Loucy (cell line): ENCODE results near the gene IGFN1.
"Not testable (repeated sequence)": the region's sequence is repeated elsewhere in the genome, so short reads cannot be mapped to it uniquely, and the experiment has no call there.

Experiments
- H2AFZ ChIP-seq: fragments of 200-600 bp; sonication (generic); 2 replicates; pipeline ENCODE4 v1.6.0; 2016; ENCODE audit warnings: antibody characterized with exemption, mild to moderate bottlenecking, low read length, moderate library complexity
- H3F3A ChIP-seq: fragments of 200-600 bp; 2 replicates; pipeline ENCODE4 v1.6.0; 2016; ENCODE audit warnings: antibody characterized with exemption, low read depth, mild to moderate bottlenecking
- H3K27me3 ChIP-seq: fragments of 200-600 bp; sonication (generic); 2 replicates; pipeline ENCODE4 v1.6.1; 2014; ENCODE audit warnings: low read length, mild to moderate bottlenecking; ENCODE audit not compliant: insufficient read depth, poor library complexity, severe bottlenecking
- H3K36me3 ChIP-seq: fragments of 200-600 bp; sonication (generic); 2 replicates; pipeline ENCODE4 v1.6.1; 2016; ENCODE audit warnings: low read length; ENCODE audit not compliant: insufficient read depth
- H3K4me1 ChIP-seq: fragments of 200-600 bp; sonication (generic); 2 replicates; pipeline ENCODE4 v1.5.1; 2014; ENCODE audit warnings: low read length, mild to moderate bottlenecking; ENCODE audit not compliant: insufficient read depth, poor library complexity, severe bottlenecking
- H3K4me2 ChIP-seq: fragments of 200-600 bp; sonication (generic); 2 replicates; pipeline ENCODE4 v1.6.0; 2014; ENCODE audit warnings: antibody characterized with exemption, low read length, low read depth, mild to moderate bottlenecking; ENCODE audit not compliant: poor library complexity, severe bottlenecking
- H3K4me3 ChIP-seq: fragments of 200-600 bp; sonication (generic); 2 replicates; pipeline ENCODE4 v1.5.1; 2014; ENCODE audit warnings: low read length, mild to moderate bottlenecking, mixed read lengths; ENCODE audit not compliant: poor library complexity, severe bottlenecking
- H3K79me2 ChIP-seq: fragments of 200-600 bp; sonication (generic); 2 replicates; pipeline ENCODE4 v1.6.1; 2014; ENCODE audit warnings: low read length; ENCODE audit not compliant: insufficient read depth
- H3K9ac ChIP-seq: fragments of 200-600 bp; sonication (generic); 2 replicates; pipeline ENCODE4 v1.6.0; 2014; ENCODE audit warnings: mild to moderate bottlenecking, low read depth, low read length, moderate library complexity; ENCODE audit not compliant: poor library complexity, severe bottlenecking
- H3K9me2 ChIP-seq: fragments of 200-600 bp; sonication (generic); replicated peaks from 2 replicates; pipeline ENCODE4 v1.6.1; 2016; ENCODE audit warnings: low read depth, low read length, mixed read lengths
- H3K9me3 ChIP-seq: fragments of 200-600 bp; sonication (generic); 2 replicates; pipeline ENCODE4 v1.6.1; 2014; ENCODE audit warnings: mild to moderate bottlenecking, antibody characterized with exemption, low read length, low read depth; ENCODE audit not compliant: insufficient read depth
- H4K20me1 ChIP-seq: fragments of 200-600 bp; sonication (generic); 2 replicates; pipeline ENCODE4 v1.6.0; 2014; ENCODE audit warnings: antibody characterized with exemption, low read length, mild to moderate bottlenecking; ENCODE audit not compliant: insufficient read depth, poor library complexity, severe bottlenecking
- CTCF ChIP-seq: fragments of 200-600 bp; sonication (generic); conservative IDR thresholded peaks from 2 replicates; pipeline ENCODE4 v1.5.1; 2014; ENCODE audit warnings: mild to moderate bottlenecking, antibody characterized with exemption, low read length
- EZH2phosphoT487 ChIP-seq: fragments of 200-600 bp; IDR thresholded peaks from 2 replicates; pipeline ENCODE4 v1.6.1; 2018; ENCODE audit warnings: antibody characterized with exemption, mild to moderate bottlenecking, moderate library complexity, borderline replicate concordance

The IGFN1 gene

GRCh38 chr1:201157949-201158348 lies 32.7 kb upstream of the IGFN1 start:
- Histone ChIP-seq H3K27me3 (no peaks in the 10 kb centered on the region), H3F3A (no peaks in the 10 kb centered on the region), H3K9me3 (no peaks in the 10 kb centered on the region), H3K9me2 (no peaks in the 10 kb centered on the region), H3K36me3 (no peaks in the 10 kb centered on the region), H3K9ac (no peak overlapping the region), H3K79me2 (peaks cover 10% of the 10 kb centered on the region), H4K20me1 (no peaks in the 10 kb centered on the region), H3K4me2 (no peak overlapping the region), H3K4me3 (no peak overlapping the region), H3K4me1 (peaks cover 12% of the 10 kb centered on the region), H2AFZ (no peak overlapping the region)
- TF ChIP-seq CTCF = no peak

GRCh38 chr1:201163036-201163435 lies 27.6 kb upstream of the IGFN1 start:
- not testable (repeated sequence) for H3K27me3 ChIP-seq, H3F3A ChIP-seq, H3K4me3 ChIP-seq, H3K9me3 ChIP-seq, H3K9me2 ChIP-seq, H3K4me1 ChIP-seq, H3K9ac ChIP-seq, H3K79me2 ChIP-seq, H3K4me2 ChIP-seq, H4K20me1 ChIP-seq, H2AFZ ChIP-seq, H3K36me3 ChIP-seq

- no peaks in the 10 kb centered on the region for H3K4me1 ChIP-seq
- H3K36me3 ChIP-seq = no peaks in the 10 kb centered on the region
- H3K9me3 ChIP-seq = no peaks in the 10 kb centered on the region
- H3K9ac ChIP-seq = no peak overlapping the region
- no peak overlapping the region for H3K4me3 ChIP-seq
- no peaks in the 10 kb centered on the region for H3K79me2 ChIP-seq
- H2AFZ ChIP-seq = no peak overlapping the region
- no peak overlapping the region for H3K4me2 ChIP-seq
- H3K9me2 ChIP-seq = no peaks in the 10 kb centered on the region
- TF ChIP-seq CTCF = no peak
- no peaks in the 10 kb centered on the region for H4K20me1 ChIP-seq
- H3F3A ChIP-seq = no peaks in the 10 kb centered on the region
- H3K27me3 ChIP-seq = no peaks in the 10 kb centered on the region
Measured at GRCh38 chr1:201163707-201164106, 26.9 kb upstream of the IGFN1 start.

GRCh38 chr1:201164645-201165044 lies 26.0 kb upstream of the IGFN1 start:
- H3K4me1 ChIP-seq = no peaks in the 10 kb centered on the region
- TF ChIP-seq EZH2phosphoT487 (no peak), CTCF (no peak)
- H3K9me3 ChIP-seq = no peaks in the 10 kb centered on the region
- H3K27me3 ChIP-seq = no peaks in the 10 kb centered on the region
- H3K9me2 ChIP-seq = no peaks in the 10 kb centered on the region
- H4K20me1 ChIP-seq = no peaks in the 10 kb centered on the region
- no peak overlapping the region for H3K9ac ChIP-seq
- H3K79me2 ChIP-seq = no peaks in the 10 kb centered on the region
- no peaks in the 10 kb centered on the region for H3F3A ChIP-seq
- H3K4me2 ChIP-seq = no peak overlapping the region
- no peak overlapping the region for H3K4me3 ChIP-seq
- H2AFZ ChIP-seq = no peak overlapping the region
- no peaks in the 10 kb centered on the region for H3K36me3 ChIP-seq
